Heart left ventricle (tissue), 16 donors: Measurements from ENCODE around the gene KCTD15. TPM values are rescaled to one million over a fixed set of nuclear protein-coding genes. Genes with fewer than 3 reads are reported as not detected.
A peak's percentile ranks its signal among the peaks of the same experiment; 100 is the strongest.

Experiments used
- ATAC-seq, 4 donors: fragments of 200-7000 bp; cut with Tn5 transposase; one replicate each; pipeline ENCODE4 v1.9.1; 2020 to 2022; ENCODE audit warnings: moderate library complexity in 4 of 4, mild to moderate bottlenecking in 3 of 4, moderate number of reproducible peaks in 1 of 4
- DNase-seq, 5 donors: peaks; one replicate each; pipeline ENCODE4 v3.0.0-alpha.2; 2020
- H3K27ac ChIP-seq, 12 donors: fragments of 200-600 bp; sonication (generic) in 4 of 12; one replicate each; pipeline versions ENCODE4 v1.5.0 to v1.8.0; 2016 to 2022; ENCODE audit warnings: mild to moderate bottlenecking in 2 of 12
- H3K27me3 ChIP-seq, 9 donors: fragments of 200-600 bp; sonication (generic) in 2 of 9; one replicate each; pipeline versions ENCODE4 v1.5.1 to v1.8.0; 2016 to 2022; ENCODE audit warnings: mild to moderate bottlenecking in 3 of 9
- H3K36me3 ChIP-seq, 9 donors: fragments of 200-600 bp; sonication (generic) in 2 of 9; one replicate each; pipeline versions ENCODE4 v1.5.0 to v1.8.0; 2018 to 2022; ENCODE audit warnings: mild to moderate bottlenecking in 2 of 9
- H3K4me1 ChIP-seq, 12 donors: fragments of 200-600 bp; sonication (generic) in 4 of 12; one replicate each; pipeline versions ENCODE4 v1.5.0 to v1.8.0; 2016 to 2022; ENCODE audit warnings: mild to moderate bottlenecking in 3 of 12
- H3K4me3 ChIP-seq, 12 donors: fragments of 200-600 bp; sonication (generic) in 4 of 12; one replicate each; pipeline versions ENCODE4 v1.5.0 to v1.8.0; 2017 to 2022; ENCODE audit warnings: mild to moderate bottlenecking in 9 of 12, moderate library complexity in 4 of 12
- H3K9me3 ChIP-seq, 12 donors: fragments of 200-600 bp; sonication (generic) in 4 of 12; one replicate each; pipeline versions ENCODE4 v1.5.0 to v1.8.0; 2016 to 2022; ENCODE audit warnings: mild to moderate bottlenecking in 1 of 12
- CTCF ChIP-seq, 12 donors: fragments of 200-600 bp; sonication (generic) in 4 of 12; IDR thresholded peaks; one replicate each; pipeline versions ENCODE4 v1.5.0 to v1.8.0; 2018 to 2022; ENCODE audit warnings: antibody characterized with exemption in 12 of 12, mild to moderate bottlenecking in 5 of 12
- POLR2A ChIP-seq, 2 donors: fragments of 450-650 bp; IDR thresholded peaks; one replicate each; pipeline ENCODE4 v1.6.1; 2017; ENCODE audit warnings: antibody characterized with exemption in 2 of 2, mild to moderate bottlenecking in 2 of 2, moderate library complexity in 2 of 2
- WGBS, 4 donors: extraction: QIAGEN DNeasy Blood & Tissue Kit in 2 of 4; methylation state at CpG; one replicate each; pipeline versions ENCODE4 v1.1.5 to v1.1.7; 2013 to 2018; 5-methylcytosine and 5-hydroxymethylcytosine counted together
- intact Hi-C, 10 donors: fragments of 100-400 bp; cut with DNase I; formaldehyde crosslinking; loops; one replicate each; pipeline versions ENCODE4 v1.11.1 to v1.14.2; 2022
- polyA plus RNA-seq, 2 donors: library from polyadenylated mRNA; stranded (reverse); fragments of 200-250 nt; gene quantifications; one replicate each; pipeline ENCODE4 v1.2.3, GENCODE V29; 2013
- total RNA-seq, 9 donors: library from RNA; depleted of rRNA in 2 of 9; stranded (reverse); fragments of >200 nt in 2 of 9; fragmentation: NEBNext Ultra II Directional in 3 of 9; extraction: Animal tissue kit (Norgen Biotek cat#: 25700) in 3 of 9; gene quantifications; one replicate each; pipeline versions ENCODE4 v1.1.0 to v1.2.4, GENCODE V29; 2016 to 2023
- donor health status: ischemic (EF 13 %, LVEDD 7.1; RV severe dilation, severe dysfunction).
- donor health status: healthy with polysubstance abuse.
- donor health status: DM: no; HTN: yes; CAD: no.
- donor health status: DM: no; HTN: no; CAD: no.
- donor health status: ischemic (EF 25% LVEDD 6.9; RV normal size, moderate dysfunction).
- donor health status: ischemic (EF 25% LVEDD 5.7; RV mildly dilated, moderate dysfunction).
- donor health status: healthy.
- donor health status: DM: yes; HTN: yes; CAD: no.
- donor health status: ischemic (EF 35%, LVEDD 5.7; RV mildly dilated, moderate dysfunction).
- donor health status: nonischemic (EF 11% LVEDD 7.7; RV severe dilation, severe dysfunction).
- donor health status: DM: yes; HTN: yes; CAD: no.
- donor health status: PGD.
- donor health status: ischemic (EF 29% LVEDD 5.4; RV normal size, mild dysfunction).
- donor health status: nonischemic (EF 23%, LVEDD 6.1; RV moderate dilation, normal function).

Gene KCTD15
- total and polyA plus RNA-seq, 11 donors, result 5.4 to 36.9 (median 9.8) TPM

- no peak overlapping the region for H3K27ac ChIP-seq
- TF ChIP-seq CTCF (IDR thresholded peaks at IDR 0.05), result no peak
- TF ChIP-seq POLR2A (IDR thresholded peaks at IDR 0.05), result no peak
- DNase-seq (no peak), ATAC-seq (no peak)
- no peak overlapping the region for H3K4me3 ChIP-seq
- H3K36me3 ChIP-seq, result no peaks in the 10 kb centered on the region
- no peaks in the 10 kb centered on the region for H3K4me1 ChIP-seq
- intact Hi-C loops, result no loop called here
- no peaks in the 10 kb centered on the region for H3K27me3 ChIP-seq
- 79 to 84% (median 82%) methylated on average over 10 of the region's 10 CpGs for WGBS, 4 donors
- no peaks in the 10 kb centered on the region for H3K9me3 ChIP-seq
Observed at GRCh38 chr19:33860312-33861090, 63.8 kb downstream of the KCTD15 start.

- TF ChIP-seq POLR2A (IDR thresholded peaks at IDR 0.05) (no peak), CTCF (IDR thresholded peaks at IDR 0.05) (no peak)
- H3K36me3 ChIP-seq, result no peaks in the 10 kb centered on the region
- H3K4me3 ChIP-seq, result no peak overlapping the region
- intact Hi-C loops, result no loop called here
- DNase-seq (no peak), ATAC-seq (no peak)
- no peaks in the 10 kb centered on the region for H3K9me3 ChIP-seq
- no peaks in the 10 kb centered on the region for H3K4me1 ChIP-seq
- WGBS, 4 donors, result 90 to 95% (median 92%) methylated on average over 3 of the region's 3 CpGs
- H3K27me3 ChIP-seq, result no peaks in the 10 kb centered on the region
- no peak overlapping the region for H3K27ac ChIP-seq
Observed at GRCh38 chr19:33861950-33862349, 65.3 kb downstream of the KCTD15 start.

GRCh38 chr19:33862981-33863380 is 66.3 kb downstream of the KCTD15 start:
- H3K4me3 ChIP-seq, result no peak overlapping the region
- TF ChIP-seq POLR2A (IDR thresholded peaks at IDR 0.05), result no peak
- no peak for TF ChIP-seq CTCF (IDR thresholded peaks at IDR 0.05)
- intact Hi-C loops, result no loop called here
- WGBS, 4 donors, result 43 to 61% (median 54%) methylated on average over 4 of the region's 4 CpGs
- peak in 3 of 4 donors; percentile 48 to 78 (median 62) for ATAC-seq
- H3K36me3 ChIP-seq, result no peaks in the 10 kb centered on the region
- H3K27ac ChIP-seq, result no peak overlapping the region
- DNase-seq, result peak in 1 of 5 donors; percentile 37
- H3K9me3 ChIP-seq, result no peaks in the 10 kb centered on the region
- peaks cover 0 to 4% (median 0%) of the 10 kb centered on the region in 12 donors for H3K4me1 ChIP-seq
- H3K27me3 ChIP-seq, result no peaks in the 10 kb centered on the region

GRCh38 chr19:33863436-33863835 is 66.8 kb downstream of the KCTD15 start:
- no peak for ATAC-seq
- no peak overlapping the region for H3K27ac ChIP-seq
- H3K4me1 ChIP-seq, result peaks cover 0 to 9% (median 1%) of the 10 kb centered on the region in 12 donors
- no peaks in the 10 kb centered on the region for H3K27me3 ChIP-seq
- DNase-seq, result no peak
- 93 to 100% (median 96%) methylated on average over 3 to 5 of the region's 5 CpGs for WGBS, 4 donors
- no peak overlapping the region for H3K4me3 ChIP-seq
- intact Hi-C loops, result no loop called here
- H3K9me3 ChIP-seq, result no peaks in the 10 kb centered on the region
- H3K36me3 ChIP-seq, result no peaks in the 10 kb centered on the region
- TF ChIP-seq POLR2A (IDR thresholded peaks at IDR 0.05) (no peak), CTCF (IDR thresholded peaks at IDR 0.05) (no peak)
